ENCODE measurements around the gene TP63. TPM values are rescaled to one million over a fixed set of nuclear protein-coding genes. Genes with fewer than 3 reads are reported as not detected.

Gene TP63
- total and polyA plus RNA-seq, 3 donors from 2014 or later, result 5.2 to 10.5 (median 6.0) TPM

GRCh38 chr3:189737071-189737470, 105.9 kb downstream of the TP63 start:
- TF ChIP-seq, protein P1, sequence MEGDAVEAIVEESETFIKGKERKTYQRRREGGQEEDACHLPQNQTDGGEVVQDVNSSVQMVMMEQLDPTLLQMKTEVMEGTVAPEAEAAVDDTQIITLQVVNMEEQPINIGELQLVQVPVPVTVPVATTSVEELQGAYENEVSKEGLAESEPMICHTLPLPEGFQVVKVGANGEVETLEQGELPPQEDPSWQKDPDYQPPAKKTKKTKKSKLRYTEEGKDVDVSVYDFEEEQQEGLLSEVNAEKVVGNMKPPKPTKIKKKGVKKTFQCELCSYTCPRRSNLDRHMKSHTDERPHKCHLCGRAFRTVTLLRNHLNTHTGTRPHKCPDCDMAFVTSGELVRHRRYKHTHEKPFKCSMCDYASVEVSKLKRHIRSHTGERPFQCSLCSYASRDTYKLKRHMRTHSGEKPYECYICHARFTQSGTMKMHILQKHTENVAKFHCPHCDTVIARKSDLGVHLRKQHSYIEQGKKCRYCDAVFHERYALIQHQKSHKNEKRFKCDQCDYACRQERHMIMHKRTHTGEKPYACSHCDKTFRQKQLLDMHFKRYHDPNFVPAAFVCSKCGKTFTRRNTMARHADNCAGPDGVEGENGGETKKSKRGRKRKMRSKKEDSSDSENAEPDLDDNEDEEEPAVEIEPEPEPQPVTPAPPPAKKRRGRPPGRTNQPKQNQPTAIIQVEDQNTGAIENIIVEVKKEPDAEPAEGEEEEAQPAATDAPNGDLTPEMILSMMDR (IDR thresholded peaks at IDR 0.05), result no peak
- no peak for TF ChIP-seq POLR2A (IDR thresholded peaks at IDR 0.05)
- H3K9me3 ChIP-seq, result no peaks in the 10 kb centered on the region
- 80 to 95% methylated on average over 2 of the region's 2 CpGs for WGBS, 2 donors
- no peaks in the 10 kb centered on the region for H3K4me1 ChIP-seq
- no peak overlapping the region for H3K4me3 ChIP-seq
- DNase-seq, result no peak
- no peaks in the 10 kb centered on the region for H3K27me3 ChIP-seq
- no peak overlapping the region for H3K27ac ChIP-seq
- intact Hi-C loops (cut with DNase I; ENCODE audit: low total_unique reads), result no loop called here
- H3K36me3 ChIP-seq (ENCODE audit: low read depth, missing control alignments), result no peaks in the 10 kb centered on the region

DNA sequence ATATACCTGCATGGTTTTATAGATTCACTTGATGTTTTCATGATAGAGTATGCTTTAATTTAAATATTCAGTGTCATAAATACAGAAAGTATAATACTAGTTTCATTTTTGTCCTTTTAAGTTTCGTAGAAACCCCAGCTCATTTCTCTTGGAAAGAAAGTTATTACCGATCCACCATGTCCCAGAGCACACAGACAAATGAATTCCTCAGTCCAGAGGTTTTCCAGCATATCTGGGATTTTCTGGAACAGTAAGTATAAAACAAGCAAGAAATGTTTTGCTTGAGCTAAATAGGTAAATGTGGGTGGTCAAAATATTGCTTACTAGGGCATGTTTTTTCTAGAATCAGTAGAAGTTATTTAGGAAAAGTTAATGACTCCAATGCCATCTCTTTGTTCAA, 106.4 kb downstream of the TP63 start:
- no peak overlapping the region for H3K4me3 ChIP-seq
- no peaks in the 10 kb centered on the region for H3K27me3 ChIP-seq
- no peak overlapping the region for H3K27ac ChIP-seq
- H3K36me3 ChIP-seq (ENCODE audit: low read depth, missing control alignments), result no peaks in the 10 kb centered on the region
- no peak for DNase-seq
- 62 to 73% methylated on average over 2 of the region's 2 CpGs for WGBS, 2 donors
- intact Hi-C loops (cut with DNase I; ENCODE audit: low total_unique reads), result no loop called here
- TF ChIP-seq, protein P1 (IDR thresholded peaks at IDR 0.05), result no peak
- no peak for TF ChIP-seq POLR2A (IDR thresholded peaks at IDR 0.05)
- H3K9me3 ChIP-seq, result no peaks in the 10 kb centered on the region
- H3K4me1 ChIP-seq, result no peaks in the 10 kb centered on the region

- H3K9me3 ChIP-seq, result no peaks in the 10 kb centered on the region
- DNase-seq, result no peak
- 84 to 89% methylated on average over 1 of the region's 1 CpG for WGBS, 2 donors
- H3K4me3 ChIP-seq, result no peak overlapping the region
- H3K27me3 ChIP-seq, result no peaks in the 10 kb centered on the region
- H3K27ac ChIP-seq, result no peak overlapping the region
- no peaks in the 10 kb centered on the region for H3K36me3 ChIP-seq (ENCODE audit: low read depth, missing control alignments)
- intact Hi-C loops (cut with DNase I; ENCODE audit: low total_unique reads), result no loop called here
- H3K4me1 ChIP-seq, result no peaks in the 10 kb centered on the region
- TF ChIP-seq, protein P1 (IDR thresholded peaks at IDR 0.05), result no peak
- TF ChIP-seq POLR2A (IDR thresholded peaks at IDR 0.05), result no peak
Measured at GRCh38 chr3:189739378-189739777, 108.2 kb downstream of the TP63 start.

DNA sequence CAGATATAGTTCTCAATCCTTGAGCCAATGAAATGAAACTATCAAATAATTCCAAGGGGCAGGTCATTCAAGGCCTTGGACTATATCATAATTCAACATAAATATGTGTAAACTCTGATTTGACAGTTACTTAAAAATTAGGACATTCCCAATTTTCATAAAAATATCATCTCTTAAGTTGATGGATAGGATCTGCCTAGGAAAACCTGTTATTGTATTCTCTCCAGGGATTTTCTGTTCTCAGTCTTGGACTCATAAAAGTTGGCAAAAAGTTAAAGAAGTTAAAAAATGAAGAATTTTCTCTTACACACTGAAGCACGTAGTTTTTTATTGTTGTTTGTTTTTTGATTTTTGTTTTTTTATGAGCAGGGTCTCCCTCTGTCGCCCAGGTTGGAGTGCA, 109.0 kb downstream of the TP63 start:
- Histone ChIP-seq H3K9me3 (no peaks in the 10 kb centered on the region), H3K4me1 (no peaks in the 10 kb centered on the region), H3K4me3 (no peak overlapping the region), H3K36me3 (ENCODE audit: low read depth, missing control alignments) (no peaks in the 10 kb centered on the region), H3K27ac (no peak overlapping the region), H3K27me3 (no peaks in the 10 kb centered on the region)
- no peak for DNase-seq
- WGBS, 2 donors, result 52 to 54% methylated on average over 2 of the region's 2 CpGs
- TF ChIP-seq, protein P1 (IDR thresholded peaks at IDR 0.05), result no peak
- no peak for TF ChIP-seq POLR2A (IDR thresholded peaks at IDR 0.05)
- intact Hi-C loops (cut with DNase I; ENCODE audit: low total_unique reads), result no loop called here

- H3K4me3 ChIP-seq, result no peak overlapping the region
- no peak for TF ChIP-seq POLR2A (IDR thresholded peaks at IDR 0.05)
- TF ChIP-seq, protein P1 (IDR thresholded peaks at IDR 0.05), result no peak
- DNase-seq, result no peak
- 97% methylated on average over 5 of the region's 5 CpGs; no CpG with 5 or more reads in 1 of the 2 donors for WGBS, 2 donors
- H3K27me3 ChIP-seq, result no peaks in the 10 kb centered on the region
- H3K9me3 ChIP-seq, result no peaks in the 10 kb centered on the region
- intact Hi-C loops (cut with DNase I; ENCODE audit: low total_unique reads), result no loop called here
- H3K36me3 ChIP-seq (ENCODE audit: low read depth, missing control alignments), result no peaks in the 10 kb centered on the region
- no peaks in the 10 kb centered on the region for H3K4me1 ChIP-seq
- H3K27ac ChIP-seq, result no peak overlapping the region
Measured at GRCh38 chr3:189744235-189744634, 113.0 kb downstream of the TP63 start.
